Muscle layer of colon (tissue), 2 donors: Measurements from ENCODE around the gene PDE8B.
A peak's percentile ranks its signal among the peaks of the same experiment; 100 is the strongest.

Experiments used
- H3K27ac ChIP-seq: one replicate; pipeline ENCODE4 v1.7.0; 2013; ENCODE audit warnings: low read depth, mild to moderate bottlenecking, low read length, moderate library complexity
- H3K27me3 ChIP-seq, 2 donors: one replicate each; pipeline ENCODE4 v1.7.0; 2013; ENCODE audit warnings: low read length in 2 of 2, mild to moderate bottlenecking in 2 of 2; ENCODE audit not compliant: insufficient read depth in 2 of 2, control insufficient read depth in 1 of 2
- H3K36me3 ChIP-seq: one replicate; pipeline ENCODE4 v1.7.0; 2013; ENCODE audit warnings: mild to moderate bottlenecking, low read length; ENCODE audit not compliant: insufficient read depth
- H3K4me1 ChIP-seq: one replicate; pipeline ENCODE4 v1.7.0; 2013; ENCODE audit warnings: mild to moderate bottlenecking, low read length; ENCODE audit not compliant: insufficient read depth
- H3K4me3 ChIP-seq, 2 donors: one replicate each; pipeline ENCODE4 v1.7.0; 2013; ENCODE audit warnings: low read length in 2 of 2, low read depth in 1 of 2, mild to moderate bottlenecking in 1 of 2, moderate library complexity in 1 of 2
- H3K9ac ChIP-seq: one replicate; pipeline ENCODE4 v1.7.0; 2013; ENCODE audit warnings: low read length
- H3K9me3 ChIP-seq: one replicate; pipeline ENCODE4 v1.7.0; 2013; ENCODE audit warnings: mild to moderate bottlenecking, low read length
- donor health status: abdominal sarcoma.
- donor health status: Adenocarcinoma of cecum.

Gene PDE8B

GRCh38 chr5:77301447-77301883, 91.0 kb downstream of the PDE8B start:
- Histone ChIP-seq H3K36me3 (no peaks in the 10 kb centered on the region), H3K9ac (no peak overlapping the region), H3K27me3 (no peaks in the 10 kb centered on the region), H3K9me3 (no peaks in the 10 kb centered on the region), H3K27ac (no peak overlapping the region), H3K4me1 (peaks cover 29% of the 10 kb centered on the region), H3K4me3 (no peak overlapping the region)

- Histone ChIP-seq H3K9ac (no peak overlapping the region), H3K9me3 (no peaks in the 10 kb centered on the region), H3K27ac (no peak overlapping the region), H3K27me3 (no peaks in the 10 kb centered on the region), H3K4me3 (no peak overlapping the region), H3K36me3 (no peaks in the 10 kb centered on the region), H3K4me1 (peaks cover 37% of the 10 kb centered on the region)
Measured at GRCh38 chr5:77302247-77302646, 91.8 kb downstream of the PDE8B start.

GRCh38 chr5:77302653-77303052, 92.2 kb downstream of the PDE8B start:
- no peaks in the 10 kb centered on the region for H3K9me3 ChIP-seq
- no peak overlapping the region for H3K9ac ChIP-seq
- no peaks in the 10 kb centered on the region for H3K36me3 ChIP-seq
- H3K27ac ChIP-seq: no peak overlapping the region
- no peaks in the 10 kb centered on the region for H3K27me3 ChIP-seq
- H3K4me3 ChIP-seq: no peak overlapping the region
- H3K4me1 ChIP-seq: peaks cover 41% of the 10 kb centered on the region

- no peak overlapping the region for H3K27ac ChIP-seq
- no peaks in the 10 kb centered on the region for H3K36me3 ChIP-seq
- H3K27me3 ChIP-seq: no peaks in the 10 kb centered on the region
- H3K4me1 ChIP-seq: peaks cover 48% of the 10 kb centered on the region
- H3K9me3 ChIP-seq: no peaks in the 10 kb centered on the region
- H3K9ac ChIP-seq: no peak overlapping the region
- no peak overlapping the region for H3K4me3 ChIP-seq
Measured at GRCh38 chr5:77304388-77304787, 93.9 kb downstream of the PDE8B start.

GRCh38 chr5:77305222-77305846, 94.9 kb downstream of the PDE8B start:
- Histone ChIP-seq H3K4me3 (no peak overlapping the region), H3K4me1 (peaks cover 48% of the 10 kb centered on the region), H3K27ac (peak overlapping the region; percentile 80), H3K36me3 (no peaks in the 10 kb centered on the region), H3K27me3 (no peaks in the 10 kb centered on the region), H3K9ac (no peak overlapping the region), H3K9me3 (no peaks in the 10 kb centered on the region)

GRCh38 chr5:77305956-77306355, 95.5 kb downstream of the PDE8B start:
- Histone ChIP-seq H3K4me1 (peaks cover 48% of the 10 kb centered on the region), H3K36me3 (no peaks in the 10 kb centered on the region), H3K27me3 (no peaks in the 10 kb centered on the region), H3K9me3 (no peaks in the 10 kb centered on the region), H3K9ac (no peak overlapping the region), H3K27ac (peak overlapping the region; percentile 80), H3K4me3 (peak overlapping the region in 1 of 2 donors; percentile 3)

GRCh38 chr5:77306531-77306930, 96.1 kb downstream of the PDE8B start:
- no peaks in the 10 kb centered on the region for H3K36me3 ChIP-seq
- H3K9me3 ChIP-seq: no peaks in the 10 kb centered on the region
- H3K4me1 ChIP-seq: peaks cover 45% of the 10 kb centered on the region
- H3K27ac ChIP-seq: peak overlapping the region; percentile 80
- no peak overlapping the region for H3K4me3 ChIP-seq
- no peak overlapping the region for H3K9ac ChIP-seq
- H3K27me3 ChIP-seq: no peaks in the 10 kb centered on the region

- H3K4me1 ChIP-seq: peaks cover 37% of the 10 kb centered on the region
Measured at GRCh38 chr5:77308154-77308960, 97.9 kb downstream of the PDE8B start.

GRCh38 chr5:77309140-77309539, 98.7 kb downstream of the PDE8B start:
- Histone ChIP-seq H3K27ac (no peak overlapping the region), H3K27me3 (no peaks in the 10 kb centered on the region), H3K9ac (no peak overlapping the region), H3K4me1 (peaks cover 37% of the 10 kb centered on the region), H3K36me3 (no peaks in the 10 kb centered on the region), H3K9me3 (no peaks in the 10 kb centered on the region), H3K4me3 (no peak overlapping the region)

More at GRCh38 chr5:77308154-77308960, 97.9 kb downstream of the PDE8B start:
- H3K27ac ChIP-seq: no peak overlapping the region
- H3K27me3 ChIP-seq: no peaks in the 10 kb centered on the region
- H3K9me3 ChIP-seq: no peaks in the 10 kb centered on the region
- H3K4me3 ChIP-seq: no peak overlapping the region
- H3K36me3 ChIP-seq: no peaks in the 10 kb centered on the region
- no peak overlapping the region for H3K9ac ChIP-seq

- no peaks in the 10 kb centered on the region for H3K9me3 ChIP-seq
- H3K27ac ChIP-seq: no peak overlapping the region
- H3K9ac ChIP-seq: no peak overlapping the region
- peaks cover 27% of the 10 kb centered on the region for H3K4me1 ChIP-seq
- no peak overlapping the region for H3K4me3 ChIP-seq
- H3K27me3 ChIP-seq: no peaks in the 10 kb centered on the region
- no peaks in the 10 kb centered on the region for H3K36me3 ChIP-seq
Measured at GRCh38 chr5:77310494-77311213, 100.2 kb downstream of the PDE8B start.

GRCh38 chr5:77311214-77311571, 100.7 kb downstream of the PDE8B start:
- no peak overlapping the region for H3K9ac ChIP-seq
- H3K9me3 ChIP-seq: no peaks in the 10 kb centered on the region
- no peak overlapping the region for H3K4me3 ChIP-seq
- no peaks in the 10 kb centered on the region for H3K27me3 ChIP-seq
- no peak overlapping the region for H3K27ac ChIP-seq
- H3K4me1 ChIP-seq: peaks cover 22% of the 10 kb centered on the region
- no peaks in the 10 kb centered on the region for H3K36me3 ChIP-seq
